Eye (tissue), 1 donor: Measurements from ENCODE around the gene NOX5.

ENCODE experiments used
- DNase-seq: peaks from one replicate; pipeline ENCODE4 v3.0.0-alpha.2; 2015

Gene NOX5

GRCh38 chr15:69084404-69085030 lies 70.0 kb downstream of the NOX5 start:
- no peak for DNase-seq

GRCh38 chr15:69085325-69086081 lies 71.0 kb downstream of the NOX5 start:
- no peak for DNase-seq

GRCh38 chr15:69086427-69087204 lies 72.1 kb downstream of the NOX5 start:
- DNase-seq, result no peak

GRCh38 chr15:69087366-69087976 lies 73.0 kb downstream of the NOX5 start:
- no peak for DNase-seq

- no peak for DNase-seq
These were observed 73.9 kb downstream of the NOX5 start for GRCh38 chr15:69088300-69088965.

- no peak for DNase-seq
These were observed 74.8 kb downstream of the NOX5 start for GRCh38 chr15:69089258-69089657.

GRCh38 chr15:69090197-69090948 lies 75.9 kb downstream of the NOX5 start:
- DNase-seq, result peak; percentile 58

GRCh38 chr15:69091654-69092053 lies 77.2 kb downstream of the NOX5 start:
- no peak for DNase-seq

- no peak for DNase-seq
These were observed 77.7 kb downstream of the NOX5 start for GRCh38 chr15:69092159-69092558.

GRCh38 chr15:69093127-69093526 lies 78.6 kb downstream of the NOX5 start:
- no peak for DNase-seq

GRCh38 chr15:69093614-69094013 lies 79.1 kb downstream of the NOX5 start:
- no peak for DNase-seq

- no peak for DNase-seq
These were observed 79.8 kb downstream of the NOX5 start for GRCh38 chr15:69094124-69094921.

GRCh38 chr15:69095274-69095673 lies 80.8 kb downstream of the NOX5 start:
- no peak for DNase-seq

GRCh38 chr15:69096196-69096595 lies 81.7 kb downstream of the NOX5 start:
- peak; percentile 84 for DNase-seq

GRCh38 chr15:69096626-69097025 lies 82.1 kb downstream of the NOX5 start:
- DNase-seq, result no peak

GRCh38 chr15:69098771-69099170 lies 84.3 kb downstream of the NOX5 start:
- DNase-seq, result peak; percentile 58

- DNase-seq, result peak; percentile 46
These were observed 85.4 kb downstream of the NOX5 start for GRCh38 chr15:69099941-69100340.

- DNase-seq, result no peak
These were observed 86.3 kb downstream of the NOX5 start for GRCh38 chr15:69100821-69101220.

GRCh38 chr15:69104050-69104750 lies 89.7 kb downstream of the NOX5 start:
- peak; percentile 73 for DNase-seq

- DNase-seq, result no peak
These were observed 91.0 kb downstream of the NOX5 start for GRCh38 chr15:69105451-69105985.
